GM19043 (cell line): ENCODE results near the gene OR2AE1.

Experiments
- ATAC-seq: cut with Tn5 transposase; IDR thresholded peaks from one replicate; pipeline ENCODE4 v1.9.1; 2021; ENCODE audit warnings: low read depth; ENCODE audit not compliant: unreplicated experiment

OR2AE1 gene

GRCh38 chr7:99860281-99861127 lies 16.3 kb downstream of the OR2AE1 start:
- ATAC-seq: no peak

GRCh38 chr7:99855236-99855635 lies 21.6 kb downstream of the OR2AE1 start:
- no peak for ATAC-seq

- ATAC-seq: no peak
Measured at GRCh38 chr7:99848420-99849216, 28.2 kb downstream of the OR2AE1 start.

GRCh38 chr7:99844328-99844727 lies 32.5 kb downstream of the OR2AE1 start:
- ATAC-seq: no peak

GRCh38 chr7:99843808-99844207 lies 33.0 kb downstream of the OR2AE1 start:
- ATAC-seq: no peak

GRCh38 chr7:99842926-99843325 lies 33.9 kb downstream of the OR2AE1 start:
- no peak for ATAC-seq

GRCh38 chr7:99840136-99840869 lies 36.5 kb downstream of the OR2AE1 start:
- ATAC-seq: no peak

GRCh38 chr7:99839287-99840021 lies 37.4 kb downstream of the OR2AE1 start:
- ATAC-seq: no peak

GRCh38 chr7:99837649-99838361 lies 39.0 kb downstream of the OR2AE1 start:
- ATAC-seq: peak; percentile 53

GRCh38 chr7:99835189-99835588 lies 41.6 kb downstream of the OR2AE1 start:
- ATAC-seq: no peak

- ATAC-seq: no peak
Measured at GRCh38 chr7:99834382-99834781, 42.5 kb downstream of the OR2AE1 start.

GRCh38 chr7:99833289-99833877 lies 43.5 kb downstream of the OR2AE1 start:
- ATAC-seq: no peak

- ATAC-seq: no peak
Measured at GRCh38 chr7:99831595-99831994, 45.2 kb downstream of the OR2AE1 start.

GRCh38 chr7:99829524-99830160 lies 47.2 kb downstream of the OR2AE1 start:
- peak; percentile 53 for ATAC-seq

- ATAC-seq: no peak
Measured at GRCh38 chr7:99828811-99829210, 48.0 kb downstream of the OR2AE1 start.

GRCh38 chr7:99827040-99827778 lies 49.6 kb downstream of the OR2AE1 start:
- no peak for ATAC-seq
